GM12878 (cell line): ENCODE data around the gene INTU. TPM values are rescaled to one million over a fixed set of nuclear protein-coding genes. Genes with fewer than 3 reads are reported as not detected.

Source experiments
- ATAC-seq: fragments of 200-7000 bp; cut with Tn5 transposase; 3 replicates; pipeline ENCODE4 v1.9.1; 2020; ENCODE audit warnings: mild to moderate bottlenecking, moderate library complexity
- BruUV-seq: library from RNA; stranded (reverse); fragments of 400-500 nt; replicated peaks from 2 replicates; lab custom pipeline; 2021; lab: Mats Ljungman, UMichigan
- CTCF ChIA-PET: fragments of 300-600 bp; sonication (Branson Sonifier 250); formaldehyde crosslinking; extraction: SDS; loops from one replicate; lab custom pipeline; 2021; ENCODE audit warnings: inconsistent platforms; lab: Yijun Ruan, JAX
- POLR2A ChIA-PET: fragments of 350-600 bp; formaldehyde crosslinking; extraction: SDS; loops from one replicate; lab custom pipeline; 2021; ENCODE audit warnings: inconsistent platforms; lab: Charles Lee
- RAD21 ChIA-PET: fragments of 300-600 bp; sonication (Branson Sonifier 250); formaldehyde crosslinking; loops from one replicate; lab custom pipeline; 2023; ENCODE audit warnings: antibody characterized with exemption; ENCODE audit not compliant: unreplicated experiment; lab: Charles Lee
- SMC1A ChIA-PET: fragments of 300-600 bp; sonication (Branson Sonifier 250); formaldehyde crosslinking; loops from one replicate; lab custom pipeline; 2023; ENCODE audit not compliant: unreplicated experiment, uncharacterized antibody; lab: Charles Lee
- DNase-seq: peaks from one replicate; pipeline ENCODE4 v3.0.0-alpha.2; 2011; ENCODE audit warnings: low read depth, low spot score
- FAIRE-seq: peaks from 3 replicates; lab custom pipeline; 2011; peaks lifted over from hg19 to GRCh38; lab: Jason Lieb, UNC
- H2AFZ ChIP-seq: 2 replicates; pipeline ENCODE4 v1.6.0; 2011; ENCODE audit warnings: low read depth, low read length, control low read depth; ENCODE audit not compliant: control insufficient read depth
- H3K27ac ChIP-seq: 2 replicates; pipeline ENCODE4 v1.5.1; 2011; ENCODE audit warnings: control low read depth; ENCODE audit not compliant: control insufficient read depth, insufficient read depth
- H3K27me3 ChIP-seq, 2 experiments: replicated peaks in 1 of 2; 2 replicates each; pipeline versions ENCODE4 v1.6.0 to v1.6.1; 2011; ENCODE audit warnings: low read length in 1 of 2; ENCODE audit not compliant: control insufficient read depth in 2 of 2, insufficient read depth in 2 of 2
- H3K36me3 ChIP-seq, 2 experiments: 2 replicates each; pipeline ENCODE4 v1.5.1; 2011; ENCODE audit warnings: low read length in 1 of 2; ENCODE audit not compliant: control insufficient read depth in 2 of 2, insufficient read depth in 2 of 2
- H3K4me1 ChIP-seq: 2 replicates; pipeline ENCODE4 v1.6.1; 2011; ENCODE audit warnings: mild to moderate bottlenecking, low read length, moderate library complexity, mixed read lengths; ENCODE audit not compliant: control insufficient read depth, insufficient read depth
- H3K4me2 ChIP-seq: 2 replicates; pipeline ENCODE4 v1.6.0; 2011; ENCODE audit warnings: control low read depth; ENCODE audit not compliant: control insufficient read depth, insufficient read depth
- H3K4me3 ChIP-seq: fragments of 200-600 bp; sonication (generic); 2 replicates; pipeline ENCODE4 v1.5.1; 2016
- H3K79me2 ChIP-seq: 2 replicates; pipeline ENCODE4 v1.6.0; 2011; ENCODE audit warnings: low read length; ENCODE audit not compliant: control insufficient read depth, insufficient read depth
- H3K9ac ChIP-seq: 2 replicates; pipeline ENCODE4 v1.8.0; 2011; ENCODE audit warnings: low read length, control low read depth, mixed read lengths; ENCODE audit not compliant: control insufficient read depth, insufficient read depth
- H3K9me3 ChIP-seq: replicated peaks from 3 replicates; pipeline ENCODE4 v1.5.1; 2011; ENCODE audit warnings: mild to moderate bottlenecking, low read length; ENCODE audit not compliant: control insufficient read depth, insufficient read depth
- H4K20me1 ChIP-seq: 2 replicates; pipeline ENCODE4 v1.6.0; 2011; ENCODE audit not compliant: control insufficient read depth, insufficient read depth
- CEBPZ ChIP-seq: fragments of 150-350 bp; IDR thresholded peaks from 2 replicates; pipeline ENCODE4 v1.6.1; 2016; ENCODE audit warnings: low read depth, low read length
- CTCF ChIP-seq, 3 experiments: IDR thresholded peaks in 2 of 3; conservative IDR thresholded peaks in 1 of 3; 2 replicates each; pipeline ENCODE4 v1.5.1; 2011; ENCODE audit warnings: low read depth in 3 of 3, low read length in 3 of 3, mild to moderate bottlenecking in 3 of 3, control low read depth in 2 of 3, moderate library complexity in 2 of 3, inconsistent platforms in 1 of 3, mixed read lengths in 1 of 3; ENCODE audit not compliant: control insufficient read depth in 2 of 3, insufficient read depth in 1 of 3; ENCODE audit errors: extremely low read depth in 1 of 3
- EGR1 ChIP-seq, 2 experiments: IDR thresholded peaks; 1 replicate in 1 of 2; 2 replicates in 1 of 2; pipeline ENCODE4 v1.6.1; 2011 to 2012; ENCODE audit warnings: low read depth in 2 of 2, low read length in 2 of 2, borderline replicate concordance in 1 of 2, mild to moderate bottlenecking in 1 of 2, moderate library complexity in 1 of 2
- IKZF2 ChIP-seq, 2 experiments: fragments of 450-650 bp; IDR thresholded peaks; 2 replicates each; pipeline ENCODE4 v1.6.1; 2017; ENCODE audit warnings: mild to moderate bottlenecking in 2 of 2, moderate library complexity in 2 of 2
- JUND ChIP-seq: IDR thresholded peaks from 2 replicates; pipeline ENCODE4 v1.6.1; 2012; ENCODE audit warnings: low read depth, mild to moderate bottlenecking, low read length, improper control_type of control experiment, moderate library complexity
- LARP7 ChIP-seq: fragments of 450-650 bp; IDR thresholded peaks from 2 replicates; pipeline ENCODE4 v1.6.1; 2017; ENCODE audit warnings: mild to moderate bottlenecking
- MEF2A ChIP-seq: IDR thresholded peaks from 2 replicates; pipeline ENCODE4 v1.6.1; 2011; ENCODE audit warnings: low read depth, mild to moderate bottlenecking, low read length, moderate library complexity; ENCODE audit not compliant: insufficient read depth
- PAX8 ChIP-seq: fragments of 450-650 bp; IDR thresholded peaks from 2 replicates; pipeline ENCODE4 v1.6.1; 2017; ENCODE audit warnings: mild to moderate bottlenecking, moderate library complexity
- RBBP5 ChIP-seq: fragments of 200-600 bp; sonication (generic); conservative IDR thresholded peaks from 2 replicates; pipeline ENCODE4 v1.6.1; 2016
- RCOR1 ChIP-seq: conservative IDR thresholded peaks from 2 replicates; pipeline ENCODE4 v1.6.1; 2012; ENCODE audit warnings: low read depth, low read length, improper control_type of control experiment
- SUPT20H ChIP-seq: IDR thresholded peaks from 2 replicates; pipeline ENCODE4 v1.6.1; 2011; ENCODE audit warnings: low read depth, mild to moderate bottlenecking, low read length, moderate library complexity, borderline replicate concordance; ENCODE audit not compliant: control insufficient read depth
- TARDBP ChIP-seq: IDR thresholded peaks from 2 replicates; pipeline ENCODE4 v1.6.1; 2016; ENCODE audit warnings: borderline replicate concordance
- USF2 ChIP-seq: IDR thresholded peaks from 2 replicates; pipeline ENCODE4 v1.6.1; 2011; ENCODE audit warnings: low read depth, low read length, improper control_type of control experiment, borderline replicate concordance
- WGBS: methylation state at CpG from one replicate; pipeline ENCODE4 v1.1.6; 2016; ENCODE audit warnings: low lambda C conversion rate; ENCODE audit not compliant: insufficient replicate concordance, insufficient coverage; ENCODE audit errors: missing lambda C conversion rate; 5-methylcytosine and 5-hydroxymethylcytosine counted together
- in situ Hi-C: fragments of 300-500 bp; cut with MboI; formaldehyde crosslinking; loops from 9 replicates; pipeline ENCODE4 v1.14.3; 2018; ENCODE audit warnings: mixed read lengths
- intact Hi-C: fragments of 100-400 bp; cut with micrococcal nuclease; formaldehyde crosslinking; loops from one replicate; pipeline ENCODE4 v1.14.2; 2022; ENCODE audit not compliant: unreplicated experiment
- polyA plus RNA-seq, 11 experiments: library from polyadenylated mRNA; depleted of rRNA in 4 of 11; unstranded in 6 of 11; stranded (reverse) in 5 of 11; fragments of >200 nt; fragmentation: Nextera tagmentation in 4 of 11; fragmentation: Illumina TruSeq in 1 of 11; extraction: Ambion mirVana in 4 of 11; extraction: Trizol in 1 of 11; gene quantifications; 1 replicate in 1 of 11; 2 replicates in 10 of 11; pipeline versions ENCODE4 v1.2.1 to v1.2.3, GENCODE V29; 2011 to 2016; ENCODE audit warnings: inconsistent platforms in 2 of 11, missing spikeins in 2 of 11, low read depth in 1 of 11
- total RNA-seq, 4 experiments: library from RNA; depleted of rRNA in 3 of 4; stranded (reverse); fragments of >200 nt in 3 of 4; fragmentation: Illumina TruSeq in 1 of 4; extraction: Trizol in 1 of 4; gene quantifications; 2 replicates each; pipeline versions ENCODE4 v1.2.1 to v1.2.3, GENCODE V29; 2013 to 2021

The INTU gene
- total and polyA plus RNA-seq, 10 of the 15 experiments (the other 5 are each of a cell fraction or from before 2014, with no cell fraction given), result under 0.01 to 0.15 (median 0.01) TPM; not detected in 4

GRCh38 chr4:127687580-127687979 lies 54.8 kb downstream of the INTU start:
- H3K4me2 ChIP-seq, result no peak overlapping the region
- WGBS, result 36% methylated on average over 7 of the region's 7 CpGs
- no peak for TF ChIP-seq LARP7
- no peak for TF ChIP-seq CEBPZ
- no peak for TF ChIP-seq PAX8
- no peak for TF ChIP-seq SUPT20H
- TF ChIP-seq IKZF2 (IDR thresholded peaks at IDR 0.05), result no peak
- TF ChIP-seq RBBP5, result no peak
- TF ChIP-seq TARDBP, result no peak
- no peak for TF ChIP-seq RCOR1
- TF ChIP-seq MEF2A, result no peak
- TF ChIP-seq JUND, result no peak
- TF ChIP-seq USF2, result no peak
- TF ChIP-seq CTCF (IDR thresholded peaks at IDR 0.05 in 2 of 3, conservative IDR thresholded peaks at IDR 0.05 in 1 of 3; ENCODE audit: control insufficient read depth in 2 of 3, extremely low read depth in 1 of 3, insufficient read depth in 1 of 3, low read depth in 3 of 3, low read length in 3 of 3), result no peak
- TF ChIP-seq EGR1 (IDR thresholded peaks at IDR 0.05; ENCODE audit: borderline replicate concordance in 1 of 2, low read depth in 2 of 2, low read length in 2 of 2), result no peak
- no peaks in the 10 kb centered on the region for H3K36me3 ChIP-seq
- ATAC-seq (no peak), DNase-seq (no peak), FAIRE-seq (no peak)
- no peaks in the 10 kb centered on the region for H3K79me2 ChIP-seq
- no peak overlapping the region for H3K4me3 ChIP-seq
- H2AFZ ChIP-seq, result no peak overlapping the region
- H4K20me1 ChIP-seq, result no peaks in the 10 kb centered on the region
- ChIA-PET CTCF (interaction anchor here (1.3 kb wide), 1 partner anchor 45 kb away, joined by 4 read pairs; no protein-coding TSS in a partner anchor), POLR2A (no interaction called here), SMC1A (interaction anchor here (1.3 kb wide), 1 partner anchor 41 kb away, joined by 3 read pairs; no protein-coding TSS in a partner anchor), RAD21 (interaction anchor here (1.1 kb wide), 1 partner anchor 45 kb away, joined by 3 read pairs; no protein-coding TSS in a partner anchor)
- no peak overlapping the region for H3K27ac ChIP-seq
- no TSS peak for BruUV-seq
- in situ Hi-C loops, result no loop called here
- H3K9me3 ChIP-seq, result no peaks in the 10 kb centered on the region
- H3K27me3 ChIP-seq, result no peaks in the 10 kb centered on the region; a peak in 1 of 4 replicates
- intact Hi-C loops, result no loop called here
- no peak overlapping the region for H3K9ac ChIP-seq
- H3K4me1 ChIP-seq, result no peaks in the 10 kb centered on the region
